ENCODE data around the gene TMEM97. TPM values are rescaled to one million over a fixed set of nuclear protein-coding genes. Genes with fewer than 3 reads are reported as not detected.
"Not testable (repeated sequence)": the region's sequence is repeated elsewhere in the genome, so short reads cannot be mapped to it uniquely, and the experiment has no call there.

TMEM97 gene
- total RNA-seq, 1 donor from 2014 or later, result 8.7 TPM

DNA sequence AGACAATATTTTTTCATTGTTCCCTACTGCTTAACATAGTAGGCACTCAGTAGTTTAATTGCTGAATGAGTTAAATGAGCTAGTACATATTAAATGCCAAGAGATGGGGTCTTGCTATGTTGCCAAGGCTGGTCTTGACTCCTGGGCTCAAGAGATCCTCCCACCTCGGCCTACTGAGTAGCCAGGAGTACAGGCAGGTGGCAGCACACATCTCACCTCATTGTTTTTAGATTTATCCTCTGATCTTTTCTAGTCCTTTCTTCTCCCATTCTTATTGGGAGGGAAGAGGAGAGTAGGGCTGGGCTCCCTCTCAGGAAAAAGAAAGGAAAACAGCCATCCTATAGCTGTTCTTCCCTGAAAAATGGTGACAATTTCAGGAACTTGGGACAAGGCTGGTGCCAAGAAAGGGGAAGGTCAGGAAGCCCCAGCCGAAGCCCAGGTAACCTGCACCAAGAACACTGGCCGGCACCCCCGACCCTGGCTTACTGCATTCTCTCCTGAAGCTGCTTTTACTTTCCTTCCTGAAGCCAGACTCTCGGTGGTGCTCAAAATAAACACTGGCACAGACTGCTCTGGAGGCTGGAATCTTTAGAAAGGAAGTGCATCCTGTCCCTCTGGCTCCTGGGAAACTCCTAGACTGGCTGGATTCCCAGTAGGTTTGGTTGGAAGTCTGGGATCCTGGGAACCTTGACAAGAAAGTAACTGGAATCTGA is 19.2 kb downstream of the TMEM97 start:
- no peak for DNase-seq (ENCODE audit: low read depth)

DNA sequence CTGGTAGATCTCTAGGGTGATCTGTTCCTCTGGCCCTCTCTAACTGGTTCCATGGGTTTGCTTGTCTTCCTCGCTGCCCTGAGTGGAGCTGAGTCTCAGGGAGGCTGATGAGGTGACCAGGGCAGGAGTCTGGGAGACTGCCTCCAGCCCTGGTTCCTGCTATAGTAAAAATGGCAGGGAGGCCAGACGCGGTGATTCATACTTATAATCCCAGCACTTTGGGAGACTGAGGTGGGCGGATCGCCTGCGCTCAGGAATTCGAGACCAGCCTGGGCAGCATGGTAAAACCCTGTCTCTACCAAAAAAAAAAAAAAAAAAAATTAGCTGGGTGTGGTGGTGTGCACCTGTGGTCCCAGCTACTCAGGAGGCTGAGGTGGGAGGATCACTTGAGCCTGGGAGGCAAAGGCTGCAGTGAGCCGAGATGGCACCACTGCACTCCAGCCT is 19.8 kb downstream of the TMEM97 start:
- not testable (repeated sequence) for DNase-seq (ENCODE audit: low read depth)

DNA sequence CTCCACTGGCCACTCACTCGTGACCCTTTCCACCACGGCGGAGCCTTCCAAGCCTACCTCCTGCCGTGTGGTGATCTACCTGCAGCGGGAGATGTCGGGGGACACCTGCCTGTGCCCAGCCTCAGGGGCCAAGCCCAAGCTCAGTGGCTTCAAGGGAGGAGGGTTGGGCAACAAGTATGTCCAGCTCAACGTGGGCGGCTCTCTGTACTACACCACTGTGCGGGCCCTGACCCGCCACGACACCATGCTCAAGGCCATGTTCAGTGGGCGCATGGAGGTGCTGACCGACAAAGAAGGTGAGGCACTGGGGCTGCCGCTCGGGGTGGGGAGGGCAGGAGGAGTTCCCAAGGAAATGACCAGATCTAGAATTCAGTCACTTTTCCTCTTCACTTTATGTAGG is 20.4 kb downstream of the TMEM97 start:
- no peak for DNase-seq (ENCODE audit: low read depth)

DNA sequence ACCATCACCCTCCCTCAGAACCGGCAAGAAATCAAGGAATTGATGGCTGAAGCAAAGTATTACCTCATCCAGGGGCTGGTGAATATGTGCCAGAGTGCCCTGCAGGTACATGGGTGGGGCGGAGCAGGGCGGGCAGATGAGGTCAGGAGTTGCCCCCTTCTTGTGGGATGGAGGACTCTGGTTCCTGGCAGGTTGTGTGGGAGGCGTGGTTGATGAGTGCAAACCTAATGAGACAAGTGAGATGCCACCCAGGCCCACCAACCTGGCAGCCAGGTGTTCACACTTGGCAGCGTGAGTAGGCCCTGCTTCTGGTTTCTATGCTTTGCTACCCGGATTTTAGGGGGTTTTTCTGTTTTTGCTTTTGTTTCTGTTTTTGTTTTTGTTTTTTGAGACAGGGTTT is 21.4 kb downstream of the TMEM97 start:
- no peak for DNase-seq (ENCODE audit: low read depth)

DNA sequence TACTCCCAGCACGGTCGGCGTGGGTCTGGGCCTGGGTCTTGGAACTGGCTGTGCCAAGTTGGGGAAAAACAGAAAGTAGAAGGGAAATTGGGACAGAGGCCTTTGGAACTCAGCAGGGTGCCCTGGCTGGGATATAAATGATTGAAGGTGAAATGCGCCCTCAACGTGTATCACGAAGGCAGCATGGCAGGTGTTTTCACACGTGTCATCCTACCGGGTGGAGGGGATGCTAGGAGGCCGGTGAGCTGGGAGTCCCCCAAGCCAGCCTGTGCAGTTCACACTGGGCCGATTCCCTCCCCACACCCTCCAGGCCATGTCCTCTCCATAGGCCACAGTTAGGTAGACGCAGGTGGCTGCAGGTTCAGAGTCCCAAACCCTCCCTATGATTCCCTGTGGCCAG is 22.5 kb downstream of the TMEM97 start:
- no peak for DNase-seq (ENCODE audit: low read depth)

DNA sequence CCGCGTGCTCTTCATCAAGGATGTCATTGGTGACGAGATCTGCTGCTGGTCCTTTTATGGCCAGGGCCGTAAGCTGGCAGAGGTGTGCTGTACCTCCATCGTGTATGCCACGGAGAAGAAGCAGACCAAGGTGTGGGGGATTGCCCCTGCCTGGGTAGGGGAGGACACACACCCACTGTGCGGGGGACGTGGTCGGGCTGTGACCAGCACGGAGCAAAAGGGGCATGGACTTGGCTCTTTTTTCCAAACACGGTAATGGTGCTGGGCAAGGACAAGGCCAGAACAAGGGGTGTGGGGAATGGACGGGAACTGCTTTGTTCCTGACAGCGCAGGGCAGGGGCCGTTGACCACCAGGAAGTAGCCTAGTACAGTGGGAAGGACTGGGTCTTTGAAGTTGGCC is 23.3 kb downstream of the TMEM97 start:
- no peak for DNase-seq (ENCODE audit: low read depth)

DNA sequence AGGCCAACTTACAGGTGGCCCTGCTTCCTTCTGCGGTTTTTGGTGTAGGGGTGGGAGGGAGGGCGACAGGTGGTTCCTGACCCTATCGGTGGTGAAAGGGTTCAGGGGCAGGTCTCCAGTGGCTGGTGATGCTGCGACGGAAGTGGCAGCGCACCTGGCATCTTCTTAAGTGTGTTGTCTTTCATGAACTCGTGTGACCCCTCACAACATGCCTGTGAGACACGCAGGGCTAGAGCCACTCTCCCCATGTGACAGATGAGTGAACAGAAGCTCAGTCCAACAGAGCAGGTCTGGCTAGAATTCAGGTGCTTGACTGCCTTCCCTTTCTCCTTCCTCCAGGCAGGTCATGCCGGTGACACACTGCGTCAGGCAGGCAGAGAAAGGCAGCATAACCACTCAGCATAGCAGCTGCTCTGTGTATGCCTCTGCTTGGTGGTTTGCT is 24.5 kb downstream of the TMEM97 start:
- DNase-seq (ENCODE audit: low read depth), result no peak

DNA sequence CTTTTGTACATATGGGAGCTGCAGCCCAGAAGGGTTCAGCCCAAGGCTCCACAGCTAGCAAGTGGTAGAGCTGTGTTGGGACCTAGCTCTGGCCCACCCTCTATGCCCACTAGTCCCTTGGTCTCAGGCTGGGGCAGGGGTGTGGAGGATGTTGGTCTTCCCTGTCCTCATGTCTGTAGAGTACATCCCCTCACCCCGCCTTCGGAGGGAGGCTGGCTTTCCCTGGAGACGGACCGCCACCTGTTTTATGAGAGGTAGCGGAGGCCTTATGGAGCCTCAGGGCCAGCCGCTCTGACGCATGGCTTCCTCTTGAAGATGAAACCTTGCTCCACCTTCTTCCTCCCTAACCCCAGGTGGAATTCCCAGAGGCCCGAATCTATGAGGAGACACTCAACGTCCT is 25.0 kb downstream of the TMEM97 start:
- DNase-seq (ENCODE audit: low read depth), result no peak

DNA sequence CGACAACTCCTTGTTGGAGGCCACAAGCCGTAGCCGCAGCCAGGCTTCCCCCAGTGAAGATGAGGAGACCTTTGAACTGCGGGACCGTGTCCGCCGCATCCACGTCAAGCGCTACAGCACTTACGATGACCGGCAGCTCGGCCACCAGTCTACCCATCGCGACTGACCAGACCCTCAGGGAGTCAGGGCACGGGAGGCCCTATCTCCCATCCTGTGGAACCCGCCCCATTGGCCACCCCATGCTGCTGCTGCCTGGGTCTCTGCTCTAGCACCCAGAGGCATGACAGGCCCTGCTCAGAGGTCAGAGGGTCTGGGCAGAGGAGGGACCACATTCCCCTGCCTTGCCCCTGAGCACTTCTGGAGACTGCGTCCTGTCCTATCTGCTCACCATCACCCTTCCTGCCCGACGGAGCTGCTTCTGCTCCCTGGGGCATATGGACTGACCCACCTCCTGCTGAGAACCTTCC is 25.5 kb downstream of the TMEM97 start:
- DNase-seq (ENCODE audit: low read depth), result no peak

DNA sequence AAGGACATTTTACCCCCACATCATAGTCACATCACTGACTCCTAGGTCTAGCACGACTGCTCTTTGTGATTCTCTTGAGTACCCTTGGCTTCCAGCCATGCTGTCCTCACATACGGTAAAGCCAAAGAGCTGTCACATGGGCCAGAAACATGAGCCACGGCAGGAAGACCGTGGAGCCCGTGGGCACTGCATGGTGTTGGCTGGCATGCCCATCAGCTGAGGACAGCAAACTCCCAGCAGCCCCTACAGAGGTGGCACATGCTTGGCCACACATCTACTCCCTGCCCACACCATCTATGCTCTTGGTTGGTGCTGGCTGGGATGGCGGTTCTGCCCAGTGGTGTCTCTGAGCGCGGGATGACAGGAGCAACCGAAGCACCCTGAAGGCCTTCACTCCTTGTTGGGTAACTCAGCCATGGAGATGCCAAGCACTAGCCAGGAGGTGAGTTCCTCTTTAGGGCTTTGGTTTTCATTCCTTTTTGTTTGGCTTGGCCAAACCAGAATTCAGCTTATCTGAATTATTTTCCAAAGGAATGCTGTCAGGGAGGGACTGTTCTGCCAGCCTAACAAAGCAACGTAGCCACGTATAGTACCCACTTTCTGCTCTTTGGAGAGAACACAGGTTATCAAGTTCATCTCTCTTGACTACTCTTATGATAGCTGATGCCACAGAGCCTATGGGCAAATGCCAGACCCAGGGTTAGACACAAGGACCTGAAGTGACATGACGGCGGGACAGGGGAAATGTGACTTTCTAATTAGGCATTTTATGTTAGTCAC is 26.6 kb downstream of the TMEM97 start:
- DNase-seq (ENCODE audit: low read depth), result peak; percentile 44

DNA sequence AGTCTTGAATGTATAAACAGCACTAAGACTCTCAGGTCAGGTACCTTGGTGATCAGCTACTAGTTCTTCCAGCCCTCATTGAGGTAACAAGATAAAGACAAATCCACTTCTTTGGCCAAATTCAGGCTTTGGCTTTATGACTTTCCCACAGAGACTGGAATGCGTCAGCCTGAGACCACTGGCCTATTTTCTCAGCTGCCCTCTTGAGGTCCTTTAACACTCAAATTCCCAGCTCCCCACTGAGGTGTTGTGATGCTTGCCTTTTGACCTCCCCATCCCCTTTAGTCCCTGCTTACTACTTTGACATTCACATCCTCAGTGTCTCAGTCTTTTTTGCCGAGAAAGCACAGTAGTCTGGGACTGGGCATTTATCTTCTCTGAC is 27.2 kb downstream of the TMEM97 start:
- DNase-seq (ENCODE audit: low read depth), result no peak

DNA sequence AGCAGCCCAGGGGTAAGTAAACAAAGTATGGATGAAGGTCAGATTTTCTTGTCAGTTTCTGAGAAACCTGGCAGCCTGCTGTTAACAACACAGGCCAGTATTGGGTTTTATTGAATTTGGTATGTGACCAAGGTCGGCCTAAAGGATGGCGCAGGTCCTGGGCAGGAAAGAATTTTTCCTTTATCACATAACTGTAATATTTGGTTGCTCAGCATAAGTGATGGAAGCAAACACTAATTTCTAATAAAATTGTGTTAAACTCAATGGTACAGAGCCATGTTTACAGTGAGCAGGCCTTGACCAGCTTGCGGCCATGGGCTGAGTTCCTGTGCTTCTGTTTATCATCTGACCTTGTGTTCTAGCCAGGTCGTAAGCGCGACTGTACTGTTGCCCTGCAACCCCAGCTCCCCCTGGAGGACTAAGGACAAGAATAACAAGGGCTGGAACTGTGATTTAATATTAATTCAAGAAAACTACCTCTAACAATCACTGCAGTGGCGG is 27.8 kb downstream of the TMEM97 start:
- DNase-seq (ENCODE audit: low read depth), result no peak

DNA sequence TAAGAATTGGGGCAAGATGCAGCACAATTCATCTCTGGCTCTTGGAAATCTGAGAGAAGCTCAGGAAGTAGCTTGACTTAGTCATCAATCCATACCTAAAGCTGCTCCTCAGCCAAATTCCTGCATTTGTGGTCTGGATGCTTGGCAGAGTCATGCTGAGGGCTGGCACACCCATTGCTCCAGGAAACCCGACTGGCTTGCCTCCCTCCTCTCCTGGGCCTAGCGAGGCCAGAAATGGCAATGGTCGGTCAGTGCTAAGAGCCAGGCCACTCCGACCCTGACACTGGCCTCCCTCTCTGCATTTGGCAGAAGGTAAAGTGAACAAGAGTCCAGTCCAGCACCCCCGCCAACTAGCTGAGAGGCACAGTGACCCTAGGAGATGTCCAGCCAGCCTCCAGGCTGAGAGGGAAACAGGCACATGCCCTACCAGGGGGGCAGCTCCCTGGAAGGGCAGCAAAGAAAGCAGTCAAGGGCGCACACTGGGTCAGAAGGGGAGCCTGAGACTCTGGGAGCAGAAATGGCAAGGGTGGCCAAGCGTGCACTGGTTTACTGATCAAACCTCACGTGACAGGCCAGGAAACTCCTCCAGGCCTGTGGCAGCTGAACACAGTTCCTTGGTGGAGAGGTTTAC is 28.4 kb downstream of the TMEM97 start:
- DNase-seq (ENCODE audit: low read depth), result peak; percentile 96

DNA sequence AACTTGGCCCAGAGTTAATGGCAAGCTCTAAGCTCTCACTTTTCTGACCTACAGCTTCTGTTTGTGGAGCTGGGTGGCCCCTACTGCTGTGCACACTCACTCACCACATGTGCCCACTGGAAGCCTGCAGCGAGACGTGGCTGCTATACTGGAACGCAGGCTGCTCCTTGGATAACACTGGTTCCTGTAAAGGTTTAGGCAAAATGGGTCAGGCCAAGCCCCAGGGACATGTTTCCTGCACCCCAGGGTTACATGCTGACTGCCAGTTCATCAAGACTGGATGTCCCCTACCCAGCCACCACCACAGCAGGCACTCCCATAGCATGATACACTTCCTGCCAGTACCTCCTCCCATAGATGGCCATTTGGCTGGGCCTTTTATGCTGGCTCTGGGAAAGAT is 30.0 kb downstream of the TMEM97 start:
- no peak for DNase-seq (ENCODE audit: low read depth)

DNA sequence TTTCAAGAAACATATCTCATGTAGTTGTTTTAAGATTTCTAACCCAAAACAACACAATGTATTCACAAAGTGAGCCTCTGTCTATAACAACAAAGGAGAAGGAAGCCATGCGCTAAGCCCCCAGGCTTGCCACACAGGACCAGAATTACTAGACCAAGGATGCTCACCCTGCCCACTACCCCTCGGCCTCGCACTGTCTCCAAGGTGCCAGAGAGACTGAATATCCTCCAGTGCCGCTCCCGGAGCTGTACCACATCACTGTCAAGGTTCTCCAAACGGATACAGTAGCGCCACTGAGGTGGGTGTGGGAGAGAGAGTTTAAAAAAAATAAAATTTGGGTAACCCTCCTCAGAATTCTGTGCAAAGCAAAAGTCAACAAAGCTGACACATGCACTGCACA is 31.3 kb downstream of the TMEM97 start:
- no peak for DNase-seq (ENCODE audit: low read depth)

DNA sequence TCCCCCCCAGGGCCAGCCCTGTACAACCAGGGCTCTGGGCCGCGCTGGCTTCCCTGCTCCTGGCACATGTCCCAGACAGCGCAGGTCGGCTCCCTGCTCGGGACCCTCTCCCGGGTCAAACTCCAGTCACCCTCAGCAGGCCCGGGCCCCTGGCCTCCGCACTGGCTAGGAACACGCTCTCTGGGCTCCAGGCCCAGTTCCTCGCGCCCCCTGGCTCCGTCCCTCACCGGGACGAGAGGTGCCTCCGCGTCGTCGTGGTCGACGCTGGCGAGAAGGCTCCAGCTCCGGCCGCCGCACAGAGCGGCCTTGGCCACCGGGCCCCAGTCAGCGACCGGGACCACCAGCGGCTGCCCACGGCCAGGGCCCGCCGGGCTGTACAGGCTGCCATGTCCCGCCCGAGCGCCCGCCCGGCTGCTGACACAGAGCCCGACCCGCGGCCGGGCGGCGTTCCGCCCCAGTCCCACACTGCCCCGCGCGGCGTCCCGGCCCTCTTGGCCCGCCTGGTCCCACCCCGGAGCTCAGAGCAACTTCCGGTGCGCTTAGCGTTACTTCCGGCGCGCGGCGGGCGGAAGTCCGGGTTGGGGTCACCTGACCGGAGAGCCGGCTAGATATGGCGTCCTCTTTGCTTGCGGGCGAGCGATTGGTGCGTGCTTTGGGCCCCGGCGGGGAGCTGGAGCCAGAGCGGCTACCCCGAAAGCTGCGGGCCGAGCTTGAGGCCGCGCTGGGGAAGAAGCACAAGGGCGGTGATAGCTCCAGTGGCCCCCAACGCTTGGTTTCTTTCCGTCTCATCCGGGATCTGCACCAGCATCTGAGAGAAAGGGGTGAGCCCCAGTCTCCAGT is 38.3 kb downstream of the TMEM97 start, which contains the start of gene POLDIP2:
POLDIP2 (minus strand) TSS at position 467 of the 840 bp plus-strand sequence; CDS start at position 388, 79 bp downstream.
- peak; percentile 76 for DNase-seq (ENCODE audit: low read depth)

DNA sequence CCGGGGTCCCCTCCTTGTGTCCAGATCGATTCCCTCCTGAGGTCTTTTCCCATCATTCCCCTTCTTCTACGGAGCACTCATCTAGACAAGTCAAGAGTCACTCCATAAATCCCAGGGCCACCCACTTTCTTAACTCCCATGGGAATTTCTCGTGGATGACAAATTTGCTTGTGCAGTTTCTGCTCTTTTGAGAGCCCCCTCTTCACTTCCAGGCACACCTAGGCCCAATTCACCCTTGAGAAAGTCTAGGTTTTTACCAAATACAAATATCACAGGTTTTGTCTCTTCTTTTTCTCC is 38.8 kb downstream of the TMEM97 start:
- no peak for DNase-seq (ENCODE audit: low read depth)

DNA sequence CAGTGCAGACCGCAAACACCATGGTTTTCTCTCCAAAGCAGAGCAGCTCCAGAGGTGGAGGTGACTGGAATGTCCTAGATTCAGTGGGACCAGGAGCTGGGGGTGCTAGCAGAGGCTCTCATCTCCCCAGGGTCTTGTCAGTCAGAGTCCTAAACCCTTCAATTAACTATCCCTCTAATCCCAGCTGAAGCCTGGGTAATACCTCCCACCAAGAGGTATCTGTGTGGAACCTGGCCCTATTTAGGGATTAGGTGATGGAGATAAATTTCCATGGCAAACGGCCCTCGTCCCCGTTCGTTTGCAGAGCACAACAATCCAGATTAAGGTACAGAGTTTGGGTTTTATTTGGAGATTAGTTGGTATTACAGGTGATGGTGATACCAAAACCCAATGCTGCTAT is 44.2 kb downstream of the TMEM97 start:
- DNase-seq (ENCODE audit: low read depth), result no peak

DNA sequence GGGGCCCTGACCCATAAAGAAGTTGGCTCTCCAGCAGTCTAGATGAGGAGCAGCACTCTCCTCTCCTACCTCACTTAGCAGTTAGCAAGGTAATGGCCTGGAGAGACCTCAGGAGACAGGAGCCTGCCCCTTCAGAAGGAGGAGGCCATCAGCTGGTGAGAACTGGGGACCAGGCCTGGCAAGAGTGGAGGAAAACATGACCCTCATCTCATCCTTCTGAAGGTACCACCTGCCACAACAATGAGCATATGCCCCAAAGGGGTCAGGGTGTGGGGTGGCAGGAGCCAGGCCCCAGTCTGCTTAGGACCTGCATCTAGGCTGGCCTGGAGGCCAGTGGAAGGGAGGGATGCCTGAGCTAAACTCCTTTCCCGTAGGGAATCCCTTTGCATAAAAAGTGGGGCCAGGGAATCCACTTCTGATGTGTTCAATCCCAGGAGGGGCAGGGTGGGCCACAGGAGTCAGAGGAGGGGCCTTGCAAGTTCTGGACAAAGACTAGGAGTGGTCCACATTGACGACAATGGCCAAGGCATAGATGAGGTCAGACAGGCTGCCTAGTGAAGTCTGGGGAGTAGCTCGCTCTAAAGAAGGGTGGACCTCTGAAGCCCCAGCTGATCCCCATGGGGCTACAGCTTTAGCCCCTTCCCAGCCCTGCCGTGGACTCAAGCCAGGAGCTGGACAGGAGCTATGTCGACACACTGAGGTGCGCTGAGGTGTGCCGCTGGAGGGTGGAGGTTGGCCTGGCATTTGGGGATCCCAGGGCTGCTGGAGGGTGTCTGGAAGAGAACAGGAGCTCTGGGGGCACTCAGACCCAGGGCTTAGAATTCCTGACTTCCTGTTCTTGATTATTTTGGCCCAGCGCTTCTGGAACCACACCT is 45.0 kb downstream of the TMEM97 start:
- DNase-seq (ENCODE audit: low read depth), result no peak

DNA sequence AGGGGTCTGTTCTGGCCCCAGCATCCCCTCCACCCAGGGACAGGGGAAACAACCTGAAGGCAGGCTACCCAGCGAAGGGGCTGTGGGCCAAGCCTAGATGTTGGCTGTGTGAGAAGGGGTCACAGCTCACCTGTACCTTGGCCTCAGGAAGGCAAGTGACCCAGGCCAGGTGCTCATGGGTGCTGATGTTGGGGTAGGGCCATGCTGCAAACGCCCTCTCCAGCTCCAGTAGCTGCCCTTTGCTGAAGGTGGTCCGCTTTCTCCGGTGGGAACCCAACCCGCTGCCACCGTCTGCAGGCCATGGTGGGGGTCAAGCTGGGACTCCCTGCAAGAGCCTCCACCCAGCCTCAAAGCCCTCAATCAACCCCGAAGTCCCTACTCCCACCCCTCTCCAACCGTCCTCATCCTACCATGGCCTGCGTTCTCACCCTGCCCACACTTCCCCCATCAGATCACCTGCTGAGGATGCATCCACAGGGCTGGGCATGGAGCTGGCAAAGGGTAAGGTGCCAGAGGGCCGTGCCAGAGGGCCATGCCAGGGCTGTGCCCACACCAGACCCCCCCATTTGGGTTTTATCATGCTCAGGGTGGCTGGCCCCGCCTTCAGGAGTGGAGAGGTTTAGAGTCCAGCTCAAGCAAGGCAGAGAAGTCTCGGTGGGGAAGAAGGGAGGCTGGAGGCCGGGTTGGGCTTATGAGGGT is 45.8 kb downstream of the TMEM97 start, which contains the start of gene SEBOX:
SEBOX (minus strand) TSS at position 535 of the 699 bp plus-strand sequence; CDS start at position 487, 48 bp downstream.
- DNase-seq (ENCODE audit: low read depth), result no peak
